H7 (cell line): Measurements from ENCODE around the gene RUVBL2. TPM values are rescaled to one million over a fixed set of nuclear protein-coding genes. Genes with fewer than 3 reads are reported as not detected.
A peak's percentile ranks its signal among the peaks of the same experiment; 100 is the strongest.
"Not testable (repeated sequence)": the region's sequence is repeated elsewhere in the genome, so short reads cannot be mapped to it uniquely, and the experiment has no call there.

Experiments used
- DNase-seq: peaks from one replicate; pipeline ENCODE4 v3.0.0; 2012
- H3K27me3 ChIP-seq: 2 replicates; pipeline ENCODE4 v1.6.0; 2011; ENCODE audit warnings: mild to moderate bottlenecking, low read length; ENCODE audit not compliant: control insufficient read depth, insufficient read depth
- H3K36me3 ChIP-seq: replicated peaks from 2 replicates; pipeline ENCODE4 v1.5.1; 2011; ENCODE audit warnings: low read length; ENCODE audit not compliant: control insufficient read depth, insufficient read depth
- H3K4me3 ChIP-seq: 2 replicates; pipeline ENCODE4 v1.5.1; 2011; ENCODE audit warnings: low read depth, mild to moderate bottlenecking, control low read depth, low read length, moderate library complexity; ENCODE audit not compliant: insufficient read depth
- total RNA-seq: library from RNA; depleted of rRNA; stranded (reverse); fragments of >200 nt; shearing (Covaris generic); gene quantifications from 2 replicates; pipeline ENCODE4 v1.2.3, GENCODE V29; 2014

Gene RUVBL2
- total RNA-seq, 1 experiment from 2014 or later: 327 TPM

- Histone ChIP-seq H3K4me3 (no peak overlapping the region), H3K27me3 (peaks cover 18% of the 10 kb centered on the region), H3K36me3 (peaks cover 30% of the 10 kb centered on the region)
- no peak for DNase-seq
Observed at GRCh38 chr19:49014123-49014869, 20.6 kb downstream of the RUVBL2 start.

GRCh38 chr19:49014870-49015255 lies 21.2 kb downstream of the RUVBL2 start:
- no peak overlapping the region for H3K4me3 ChIP-seq
- peaks cover 27% of the 10 kb centered on the region for H3K36me3 ChIP-seq
- no peak for DNase-seq
- H3K27me3 ChIP-seq: peaks cover 18% of the 10 kb centered on the region

GRCh38 chr19:49016067-49016839 lies 22.6 kb downstream of the RUVBL2 start:
- H3K36me3 ChIP-seq: peaks cover 21% of the 10 kb centered on the region
- peaks cover 26% of the 10 kb centered on the region for H3K27me3 ChIP-seq
- DNase-seq: peak; percentile 39
- no peak overlapping the region for H3K4me3 ChIP-seq

GRCh38 chr19:49017041-49017665 lies 23.5 kb downstream of the RUVBL2 start, which contains the start of gene LHB:
Gene LHB (minus strand): TSS chr19:49017091. CDS start chr19:49017081, 10 bp downstream.
- Histone ChIP-seq H3K4me3 (peak within 1 kb of the TSS; percentile 45), H3K27me3 (peaks cover 30% of the 10 kb centered on the region), H3K36me3 (peaks cover 17% of the 10 kb centered on the region)
- DNase-seq: peak; percentile 56

GRCh38 chr19:49017666-49018351 lies 24.1 kb downstream of the RUVBL2 start:
- Histone ChIP-seq H3K27me3 (peaks cover 30% of the 10 kb centered on the region), H3K36me3 (peaks cover 14% of the 10 kb centered on the region), H3K4me3 (peak overlapping the region; percentile 45)
- DNase-seq: peak; percentile 89

GRCh38 chr19:49018388-49019241 lies 24.9 kb downstream of the RUVBL2 start:
- Histone ChIP-seq H3K4me3 (peak overlapping the region; percentile 45), H3K27me3 (peaks cover 30% of the 10 kb centered on the region), H3K36me3 (peaks cover 14% of the 10 kb centered on the region)
- peak; percentile 38 for DNase-seq

GRCh38 chr19:49019242-49019932 lies 25.7 kb downstream of the RUVBL2 start:
- H3K4me3 ChIP-seq: peak overlapping the region; percentile 57
- DNase-seq: peak; percentile 97
- peaks cover 30% of the 10 kb centered on the region for H3K27me3 ChIP-seq
- H3K36me3 ChIP-seq: peaks cover 8% of the 10 kb centered on the region

GRCh38 chr19:49020342-49020741 lies 26.7 kb downstream of the RUVBL2 start:
- Histone ChIP-seq H3K4me3 (no peak overlapping the region), H3K36me3 (peaks cover 4% of the 10 kb centered on the region), H3K27me3 (peaks cover 30% of the 10 kb centered on the region)
- peak; percentile 81 for DNase-seq

- peaks cover 30% of the 10 kb centered on the region for H3K27me3 ChIP-seq
- peak; percentile 74 for DNase-seq
Observed at GRCh38 chr19:49020931-49021895, 27.5 kb downstream of the RUVBL2 start.

GRCh38 chr19:49022116-49022515 lies 28.4 kb downstream of the RUVBL2 start:
- Histone ChIP-seq H3K27me3 (peaks cover 30% of the 10 kb centered on the region), H3K4me3 (no peak overlapping the region), H3K36me3 (no peaks in the 10 kb centered on the region)
- DNase-seq: no peak

More at GRCh38 chr19:49020931-49021895, 27.5 kb downstream of the RUVBL2 start:
- Histone ChIP-seq H3K36me3 (peaks cover under 1% of the 10 kb centered on the region; the same call in 1 of the 2 replicates), H3K4me3 (no peak overlapping the region)

- not testable (repeated sequence) for DNase-seq, H3K4me3 ChIP-seq, H3K36me3 ChIP-seq
- peaks cover 12% of the 10 kb centered on the region for H3K27me3 ChIP-seq
Observed at GRCh38 chr19:49024233-49024632, 30.5 kb downstream of the RUVBL2 start, which contains the start of gene CGB3. Gene CGB3 (minus strand): TSS chr19:49024333. CDS start chr19:49023971, 362 bp downstream.

- H3K27me3 ChIP-seq: peaks cover 11% of the 10 kb centered on the region
- DNase-seq, H3K4me3 ChIP-seq, H3K36me3 ChIP-seq: not testable (repeated sequence)
Observed at GRCh38 chr19:49025088-49025487, 31.4 kb downstream of the RUVBL2 start.
